Mammary epithelial cell (primary cell): ENCODE data around the gene PKP3.
"Not testable (repeated sequence)": the region's sequence is repeated elsewhere in the genome, so short reads cannot be mapped to it uniquely, and the experiment has no call there.

ENCODE experiments used
- EZH2 ChIP-seq: IDR thresholded peaks from 2 replicates; pipeline ENCODE4 v1.6.1; 2012; ENCODE audit warnings: low read length, inconsistent platforms, borderline replicate concordance
- TF ChIP-seq, protein P1 (sequence below), 2 donors: IDR thresholded peaks in 1 of 2; conservative IDR thresholded peaks in 1 of 2; 2 replicates each; pipeline ENCODE4 v1.5.1; 2011 to 2012; ENCODE audit warnings: inconsistent platforms in 2 of 2, low read length in 2 of 2, mild to moderate bottlenecking in 2 of 2, control low read depth in 1 of 2, low read depth in 1 of 2; ENCODE audit not compliant: insufficient read depth in 1 of 2; ENCODE audit errors: extremely low read depth in 1 of 2

DNA sequence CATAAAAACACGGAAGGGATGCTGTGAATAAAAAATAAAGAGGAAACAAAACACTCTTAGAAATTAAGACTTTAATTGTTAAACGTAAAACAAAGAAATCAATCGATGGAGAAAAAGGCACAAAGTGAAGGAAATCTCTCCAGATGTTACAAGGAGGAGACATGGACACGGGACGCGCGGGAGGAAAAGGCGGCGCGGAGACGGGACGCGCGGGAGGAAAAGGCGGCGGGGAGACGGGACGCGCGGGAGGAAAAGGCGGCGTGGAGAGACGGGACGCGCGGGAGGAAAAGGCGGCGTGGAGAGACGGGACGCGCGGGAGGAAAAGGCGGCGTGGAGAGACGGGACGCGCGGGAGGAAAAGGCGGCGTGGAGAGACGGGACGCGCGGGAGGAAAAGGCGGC is 30.8 kb downstream of the PKP3 start:
- TF ChIP-seq, protein P1, sequence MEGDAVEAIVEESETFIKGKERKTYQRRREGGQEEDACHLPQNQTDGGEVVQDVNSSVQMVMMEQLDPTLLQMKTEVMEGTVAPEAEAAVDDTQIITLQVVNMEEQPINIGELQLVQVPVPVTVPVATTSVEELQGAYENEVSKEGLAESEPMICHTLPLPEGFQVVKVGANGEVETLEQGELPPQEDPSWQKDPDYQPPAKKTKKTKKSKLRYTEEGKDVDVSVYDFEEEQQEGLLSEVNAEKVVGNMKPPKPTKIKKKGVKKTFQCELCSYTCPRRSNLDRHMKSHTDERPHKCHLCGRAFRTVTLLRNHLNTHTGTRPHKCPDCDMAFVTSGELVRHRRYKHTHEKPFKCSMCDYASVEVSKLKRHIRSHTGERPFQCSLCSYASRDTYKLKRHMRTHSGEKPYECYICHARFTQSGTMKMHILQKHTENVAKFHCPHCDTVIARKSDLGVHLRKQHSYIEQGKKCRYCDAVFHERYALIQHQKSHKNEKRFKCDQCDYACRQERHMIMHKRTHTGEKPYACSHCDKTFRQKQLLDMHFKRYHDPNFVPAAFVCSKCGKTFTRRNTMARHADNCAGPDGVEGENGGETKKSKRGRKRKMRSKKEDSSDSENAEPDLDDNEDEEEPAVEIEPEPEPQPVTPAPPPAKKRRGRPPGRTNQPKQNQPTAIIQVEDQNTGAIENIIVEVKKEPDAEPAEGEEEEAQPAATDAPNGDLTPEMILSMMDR (conservative IDR thresholded peaks at IDR 0.05 in 1 of 2, IDR thresholded peaks at IDR 0.05 in 1 of 2; ENCODE audit: extremely low read depth in 1 of 2, insufficient read depth in 1 of 2, low read depth in 1 of 2, low read length in 2 of 2), result not testable (repeated sequence)
- not testable (repeated sequence) for TF ChIP-seq EZH2
